NOMO-1 treated with DMSO at 0.1 percent for 48 hours (cell line): Measurements from ENCODE around the gene AFF2.
A peak's percentile ranks its signal among the peaks of the same experiment; 100 is the strongest.

Experiments
- DNase-seq: peaks from one replicate; lab custom pipeline; 2025; ENCODE audit not compliant: unreplicated experiment; lab: John Stamatoyannopoulos, UW

AFF2 gene

DNA sequence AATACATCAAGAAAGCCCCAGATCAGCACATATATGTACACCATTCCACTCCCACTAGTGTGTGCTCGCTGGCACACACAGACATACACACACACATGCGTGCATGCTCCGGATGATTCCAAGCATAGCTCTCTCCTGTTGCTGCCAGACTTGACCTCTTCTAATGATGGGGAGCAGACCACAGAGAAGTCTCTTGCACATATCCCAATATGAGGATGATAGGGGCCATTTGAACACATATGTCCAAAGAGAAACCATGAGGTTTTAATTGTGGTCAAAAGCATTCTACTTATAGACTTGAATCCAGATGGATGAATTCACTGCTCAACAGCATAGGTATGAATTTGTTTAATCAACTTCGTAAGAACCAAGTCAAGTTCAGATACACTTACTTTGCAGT, 214.9 kb downstream of the AFF2 start:
- DNase-seq, result no peak

DNA sequence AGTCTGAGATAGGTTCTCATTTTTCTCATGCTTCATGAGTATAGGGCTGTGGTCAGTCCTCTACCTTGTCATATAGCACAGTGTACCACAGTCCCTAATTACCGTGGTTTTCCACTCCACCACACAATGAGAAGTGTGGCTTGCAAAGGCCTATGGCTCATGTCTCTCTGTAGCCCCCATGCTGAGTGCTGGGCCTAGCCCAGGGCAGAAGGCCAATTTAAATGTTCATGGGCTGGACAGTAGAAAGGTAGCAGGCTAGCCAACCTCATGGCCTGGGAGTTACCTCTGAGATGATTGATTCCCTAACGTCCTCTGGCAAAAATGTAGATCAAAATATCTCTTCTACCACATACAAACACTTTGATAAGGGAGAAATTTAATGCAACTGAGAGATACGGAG, 222.5 kb downstream of the AFF2 start:
- DNase-seq, result no peak

DNA sequence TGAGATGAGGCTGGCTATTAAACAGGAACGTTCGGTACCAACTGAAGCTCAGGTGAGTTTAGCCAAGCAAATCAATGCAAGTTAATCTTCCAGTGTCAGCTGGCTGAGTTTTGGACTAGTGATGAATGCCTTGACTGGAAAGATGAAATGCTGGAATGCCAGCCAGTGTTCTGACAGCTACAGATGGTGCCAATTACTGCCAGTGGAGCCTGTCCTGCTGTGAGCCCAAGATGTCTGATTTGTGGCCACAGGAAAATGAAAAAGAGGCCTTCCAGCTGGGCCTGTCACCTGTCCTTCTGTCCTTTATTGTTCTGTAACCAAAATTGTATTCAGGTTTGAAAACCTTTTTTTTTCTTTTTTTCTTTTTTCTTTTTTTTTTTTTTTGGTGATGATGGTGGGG, 223.1 kb downstream of the AFF2 start:
- DNase-seq, result no peak

DNA sequence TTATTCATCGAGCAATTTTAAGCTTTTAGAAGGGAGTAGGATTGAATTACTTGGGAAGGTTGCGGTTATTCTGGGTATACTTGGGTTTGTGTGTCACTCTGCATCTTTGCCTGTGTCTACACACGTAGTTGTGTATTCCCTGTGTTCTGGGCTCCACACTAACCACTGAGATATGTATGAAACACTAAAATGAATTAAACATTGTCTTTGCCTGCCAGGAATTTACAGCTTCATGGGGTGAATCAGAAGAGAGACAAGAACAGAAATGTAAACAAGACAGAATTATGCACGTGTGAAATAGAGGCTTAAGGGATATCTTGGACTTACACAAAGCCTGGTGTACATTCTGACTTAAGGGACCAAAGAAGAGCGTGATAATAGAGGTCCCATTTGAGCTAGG, 228.5 kb downstream of the AFF2 start:
- DNase-seq, result no peak

DNA sequence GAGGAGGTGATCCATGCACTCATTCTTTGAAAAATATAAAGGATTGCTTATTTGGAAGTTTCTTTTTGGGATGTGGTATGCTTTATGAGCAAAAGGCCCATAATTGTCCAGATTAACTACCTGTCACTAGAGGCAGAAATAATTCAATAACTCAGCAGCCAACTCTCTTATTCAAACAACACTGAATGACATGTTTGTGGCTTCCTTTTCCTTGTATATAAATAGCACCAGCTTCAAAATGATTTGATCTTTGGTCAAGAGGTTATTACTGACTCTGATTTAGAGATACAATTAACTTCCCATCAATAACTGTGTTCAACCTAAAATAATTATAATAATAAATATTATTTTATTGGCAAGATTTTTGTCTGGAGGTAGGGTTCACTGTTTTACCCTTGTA, 232.3 kb downstream of the AFF2 start:
- no peak for DNase-seq

DNA sequence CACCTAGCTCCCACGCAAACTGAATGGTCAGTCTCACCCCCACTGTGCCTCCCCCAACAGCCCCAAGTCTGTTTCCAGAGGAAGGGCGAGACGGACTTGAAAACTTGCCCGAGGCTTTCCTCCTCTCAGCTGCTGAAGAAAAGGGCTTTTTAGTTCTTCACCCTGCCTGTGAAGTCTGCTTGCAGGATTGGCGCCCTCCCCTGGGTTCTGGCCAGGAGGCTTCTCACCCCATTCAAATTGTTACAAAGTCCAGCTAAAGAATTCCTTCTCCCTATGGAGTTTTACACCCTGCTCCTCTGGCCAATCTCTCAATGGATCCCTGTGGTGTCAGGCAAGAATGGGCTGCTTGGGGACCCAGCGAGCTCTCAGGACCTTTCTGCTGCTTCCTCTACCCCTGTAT, 241.0 kb downstream of the AFF2 start:
- DNase-seq, result no peak

DNA sequence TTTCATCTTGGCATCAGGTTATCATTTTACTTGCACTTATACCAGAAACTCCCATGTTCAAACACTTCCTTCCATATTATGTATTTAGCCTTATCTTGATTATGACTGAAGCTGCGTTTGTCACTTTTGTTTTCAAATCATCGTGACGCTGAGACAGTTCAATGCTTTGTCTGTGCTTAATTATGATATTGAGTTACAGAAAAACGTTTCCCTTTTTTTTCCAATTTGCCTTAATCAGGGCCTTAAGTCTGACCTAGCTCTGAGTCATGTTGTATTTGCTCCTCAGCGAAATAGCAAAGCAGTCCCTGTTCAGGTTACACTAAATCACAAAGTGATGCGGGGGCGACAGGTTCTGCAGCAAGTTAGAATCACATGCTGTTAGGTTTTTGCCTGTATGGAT, 254.7 kb downstream of the AFF2 start:
- DNase-seq, result no peak

DNA sequence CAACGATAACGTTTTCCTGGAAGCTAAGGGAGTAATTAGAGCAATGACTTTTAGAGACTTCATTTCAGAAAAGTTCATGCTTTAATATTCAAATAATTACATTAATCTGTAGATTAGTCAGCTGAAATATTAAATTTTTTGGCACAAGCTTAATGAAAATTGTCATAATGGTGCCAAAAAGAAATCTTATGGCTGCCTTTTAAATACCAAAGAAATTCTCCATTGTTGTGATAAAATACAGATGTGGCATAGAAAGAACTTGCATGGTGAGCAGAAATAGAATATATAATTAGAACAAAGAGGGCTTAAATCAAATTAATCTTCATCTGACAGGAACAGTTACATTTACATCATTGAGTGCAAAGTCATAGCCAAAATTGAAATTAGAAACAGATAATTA, 263.5 kb downstream of the AFF2 start:
- DNase-seq, result no peak

DNA sequence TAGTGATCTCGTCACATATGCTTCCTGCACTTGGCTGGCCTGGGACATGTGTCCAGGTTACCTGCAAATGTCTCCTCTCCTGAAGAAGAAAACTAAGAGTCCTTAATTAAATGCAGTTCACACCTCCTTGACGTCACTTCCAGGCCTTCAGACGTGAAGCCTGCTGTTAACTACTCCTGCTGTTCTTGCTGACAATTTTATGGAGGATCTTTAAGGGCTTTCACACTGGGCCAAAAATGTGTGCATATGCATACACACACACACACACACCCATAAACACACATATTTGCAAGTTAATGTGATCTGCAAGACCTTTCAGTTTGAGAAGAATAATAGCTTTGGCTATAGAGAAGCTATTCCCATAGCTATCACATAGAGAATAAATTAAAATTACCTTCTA, 267.9 kb downstream of the AFF2 start:
- DNase-seq, result no peak

DNA sequence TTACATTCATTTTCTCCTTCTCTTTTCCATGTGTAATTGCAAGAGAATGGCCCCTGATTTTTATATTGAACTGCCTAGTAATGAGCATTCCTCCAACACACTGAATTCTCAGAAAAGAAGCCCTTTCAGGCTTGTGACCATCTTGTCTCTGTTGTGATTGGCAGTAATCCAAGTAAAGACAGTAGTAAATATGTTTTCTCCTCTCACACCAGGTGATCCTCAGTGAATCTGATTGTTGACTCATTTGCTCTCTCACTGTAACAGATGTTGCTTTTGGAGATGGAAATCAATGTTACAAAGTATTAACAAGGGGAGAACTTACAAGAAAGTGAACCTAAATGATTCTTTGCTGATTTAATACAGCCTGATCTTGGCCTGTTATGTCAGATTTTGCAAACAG, 271.0 kb downstream of the AFF2 start:
- no peak for DNase-seq

DNA sequence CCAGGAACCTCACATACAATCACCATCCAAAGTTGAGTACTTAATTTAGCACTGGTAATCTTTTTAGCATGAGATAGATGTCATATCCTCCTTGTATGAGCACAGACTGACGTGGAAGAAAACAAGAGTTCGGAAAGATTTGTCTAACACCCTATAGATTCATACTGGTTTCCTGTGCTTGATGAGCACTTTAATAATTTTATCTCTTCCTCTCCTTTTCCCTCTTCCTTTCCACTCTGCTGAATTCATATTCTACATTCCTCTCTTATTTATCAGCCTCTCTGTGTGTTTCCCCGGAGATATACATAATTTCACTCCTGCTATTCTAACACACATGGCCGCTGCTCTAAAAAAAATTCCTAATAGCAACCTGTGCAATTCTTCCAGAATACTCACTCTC, 273.9 kb downstream of the AFF2 start:
- DNase-seq, result no peak

DNA sequence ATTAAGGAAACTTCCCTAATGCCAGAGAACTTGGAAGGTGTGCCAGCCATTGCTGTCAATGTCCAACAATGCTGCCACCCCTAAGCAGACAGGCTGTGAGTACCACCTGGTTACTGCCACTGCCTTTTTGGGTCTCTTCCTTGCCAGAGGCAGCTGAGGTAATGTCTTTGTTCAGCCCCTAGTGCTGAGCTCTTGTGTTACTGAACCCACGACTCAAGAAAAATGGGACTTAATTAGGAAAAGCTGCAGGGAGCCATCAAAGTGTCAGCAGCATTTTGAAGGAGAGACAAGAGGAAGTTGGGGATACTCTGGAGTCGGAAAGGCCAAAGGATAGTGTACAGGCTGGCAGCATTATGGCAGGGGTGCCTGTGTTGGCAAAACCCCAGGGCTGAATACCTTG, 283.7 kb downstream of the AFF2 start:
- DNase-seq, result no peak

DNA sequence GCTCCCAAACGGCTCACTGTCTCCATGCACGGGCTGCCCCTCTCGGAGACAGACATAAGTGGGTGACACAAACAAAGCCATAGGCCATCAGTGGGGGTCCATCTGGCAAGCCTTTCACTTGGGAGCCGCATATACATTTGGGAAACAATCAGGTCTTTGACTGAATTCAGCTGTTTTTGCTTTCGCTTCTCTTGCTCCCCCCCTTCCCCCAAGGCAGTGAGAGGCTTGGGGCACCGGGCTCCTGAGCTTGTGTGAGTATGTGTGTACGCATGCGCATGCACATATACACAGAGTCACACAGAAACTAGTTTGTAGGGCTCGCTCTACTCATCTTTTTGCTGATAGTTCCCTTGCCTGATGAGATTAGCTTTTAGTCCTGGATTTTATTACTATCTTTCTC, 284.4 kb downstream of the AFF2 start:
- DNase-seq, result no peak

DNA sequence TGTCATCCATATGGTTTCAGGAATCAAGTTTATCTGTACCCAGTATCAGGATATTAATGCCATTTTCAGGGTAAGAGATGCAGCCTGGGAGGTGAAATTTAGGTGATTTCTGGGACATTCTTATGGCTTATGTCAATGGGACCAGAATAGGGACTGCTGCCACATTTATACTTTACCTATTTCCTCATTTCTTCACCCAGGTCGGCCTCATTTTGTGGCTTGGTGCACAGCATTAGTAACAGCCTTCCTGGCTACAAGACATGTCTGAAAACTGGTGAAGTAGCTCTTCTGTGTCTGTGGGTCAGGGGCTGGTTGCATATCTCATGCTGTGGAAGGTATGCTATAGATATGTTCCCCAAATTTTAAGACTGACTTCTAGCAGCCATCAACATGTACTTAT, 284.8 kb downstream of the AFF2 start:
- DNase-seq, result no peak

DNA sequence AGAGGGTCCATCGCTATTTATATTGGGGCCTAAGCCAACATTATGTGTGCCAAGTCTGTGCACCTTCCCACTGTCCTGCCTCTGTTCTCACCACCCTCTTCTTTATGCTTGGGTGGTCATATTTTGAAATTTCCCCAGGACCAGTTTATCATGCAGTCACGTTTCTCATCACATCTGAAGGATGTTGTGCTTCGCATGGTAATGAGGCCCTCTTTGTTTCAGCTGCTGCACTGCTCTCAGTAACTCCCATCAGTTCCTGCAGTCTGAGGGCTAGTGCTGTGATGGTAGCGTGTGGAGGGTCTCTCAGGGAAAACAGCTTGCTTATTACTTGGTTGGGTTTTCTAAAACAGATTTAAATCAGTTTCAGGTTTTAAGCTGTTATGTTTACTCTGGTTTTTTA, 288.0 kb downstream of the AFF2 start:
- no peak for DNase-seq

DNA sequence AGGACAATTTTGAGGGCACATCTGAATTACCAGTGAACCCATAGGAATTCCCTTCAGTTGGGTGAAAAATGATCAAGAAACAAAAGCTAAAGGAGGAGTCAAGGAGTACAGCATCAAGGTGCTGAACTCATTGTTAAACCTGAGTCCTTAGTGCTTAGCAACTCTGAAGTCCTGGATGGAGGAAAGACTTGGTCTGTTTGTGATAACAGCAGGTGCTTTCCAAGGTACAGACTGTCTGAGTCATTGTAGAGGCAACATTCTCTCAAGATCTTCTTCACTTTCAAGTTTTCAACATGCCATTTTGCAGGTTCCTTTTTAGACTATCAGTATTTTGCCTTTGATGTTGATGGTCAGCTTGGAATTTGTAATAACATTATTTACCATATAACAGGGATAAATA, 293.9 kb downstream of the AFF2 start:
- no peak for DNase-seq

DNA sequence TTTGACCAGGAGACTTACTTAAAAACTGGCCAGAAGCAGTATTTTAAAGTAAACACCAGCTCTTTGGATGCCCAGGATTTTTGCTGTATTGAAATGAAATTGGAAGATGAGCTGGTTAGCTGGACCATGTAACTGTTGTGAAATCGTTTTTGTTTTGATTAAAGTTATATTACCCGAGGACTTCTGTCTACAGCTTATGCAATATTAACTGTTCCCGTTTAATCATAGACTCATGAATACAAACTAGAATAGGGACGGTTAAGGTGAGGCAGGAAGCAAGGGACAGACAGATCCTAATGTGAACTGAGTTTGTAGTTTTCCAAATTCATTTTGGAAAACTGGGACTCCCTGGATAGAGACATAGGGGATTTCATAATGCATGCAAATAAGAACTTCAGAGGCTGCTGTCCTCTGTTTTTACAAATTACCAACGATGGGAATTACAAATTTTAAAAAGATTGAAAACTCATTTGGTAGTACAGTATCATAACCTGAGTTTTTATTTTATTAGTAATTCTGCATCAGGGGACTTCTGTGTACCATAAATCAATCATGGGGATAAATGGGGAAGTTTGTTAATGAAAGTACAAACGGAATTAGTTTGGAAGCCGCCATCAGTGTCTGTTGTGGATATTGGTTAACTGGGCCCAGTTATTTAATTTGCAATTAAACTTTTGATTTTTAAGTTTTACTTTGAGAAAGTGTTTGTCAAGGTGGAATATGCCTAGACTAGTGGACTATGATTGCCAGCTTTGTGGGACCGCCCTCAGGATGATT, 304.4 kb downstream of the AFF2 start:
- peak; percentile 30 for DNase-seq

DNA sequence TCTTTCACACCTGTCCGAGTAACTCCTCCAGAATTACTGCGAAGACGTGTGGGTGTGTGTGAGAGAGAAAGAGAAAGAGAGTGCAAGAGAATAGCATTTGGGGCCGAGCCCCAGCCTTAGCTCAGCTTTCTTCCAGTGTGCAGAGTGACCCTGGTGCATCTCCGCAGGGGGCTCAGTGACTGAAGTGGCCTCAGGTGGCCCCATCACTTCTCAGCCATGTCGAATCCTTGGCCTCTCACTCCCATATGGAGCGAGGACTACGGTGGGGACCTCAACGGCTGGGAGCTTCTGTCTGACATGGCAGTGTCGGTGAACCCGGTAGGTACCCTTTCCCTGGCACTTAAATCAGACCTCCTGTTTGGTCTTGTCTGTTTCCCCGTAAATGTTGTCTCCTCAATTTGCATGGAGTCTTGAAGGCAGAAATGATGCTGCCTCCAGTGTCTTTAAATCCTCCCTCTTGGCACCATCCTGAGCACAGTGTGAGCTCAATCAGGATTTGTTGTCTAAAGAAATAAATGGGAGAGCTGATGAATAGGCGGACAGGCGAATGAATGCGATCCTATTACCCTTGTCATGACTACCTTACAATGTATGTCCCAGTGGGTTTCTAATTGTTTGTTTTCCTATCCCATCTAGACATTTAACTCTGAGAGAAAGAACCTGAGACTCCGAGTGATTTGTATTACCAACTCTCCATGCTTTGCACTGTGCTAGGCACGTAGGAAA, 305.9 kb downstream of the AFF2 start:
- DNase-seq, result no peak

DNA sequence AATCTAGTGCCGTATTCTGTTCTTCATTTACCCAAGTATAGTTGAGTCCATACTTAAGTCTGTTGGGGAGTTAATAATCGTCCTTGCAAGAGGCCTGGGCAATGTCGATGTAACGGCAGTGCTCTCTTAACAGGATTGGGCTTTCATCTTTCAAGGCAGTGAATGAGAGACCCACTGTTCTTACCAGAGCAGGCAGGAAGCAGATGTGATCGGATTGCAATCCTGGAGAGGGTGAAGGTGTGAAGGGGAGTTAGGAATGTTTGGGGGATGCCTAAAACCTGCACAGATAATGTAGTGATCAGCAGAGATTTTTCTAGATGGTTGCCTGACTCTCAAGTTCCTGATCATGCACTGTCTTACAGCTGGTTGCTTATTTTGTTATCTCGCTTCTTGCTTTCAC, 308.4 kb downstream of the AFF2 start:
- no peak for DNase-seq

DNA sequence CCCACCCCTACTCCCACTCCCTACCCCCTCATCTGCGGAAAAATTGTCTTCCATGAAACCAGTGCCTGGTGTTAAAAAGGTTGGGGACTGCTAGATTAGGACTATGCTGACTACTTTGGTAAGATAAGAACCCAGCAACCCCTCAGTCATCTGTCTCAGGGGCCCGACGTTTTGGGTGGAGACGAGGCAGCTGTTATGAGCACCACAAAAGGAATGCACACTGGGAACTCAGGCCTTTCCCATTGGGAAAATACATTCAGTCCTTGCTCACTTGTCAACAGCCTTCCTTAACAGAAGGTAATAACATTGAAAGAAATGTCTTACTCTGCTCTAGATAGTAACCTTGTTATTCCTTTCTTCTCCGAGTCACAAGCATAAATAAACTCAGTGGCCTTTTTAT, 310.8 kb downstream of the AFF2 start:
- DNase-seq, result no peak

DNA sequence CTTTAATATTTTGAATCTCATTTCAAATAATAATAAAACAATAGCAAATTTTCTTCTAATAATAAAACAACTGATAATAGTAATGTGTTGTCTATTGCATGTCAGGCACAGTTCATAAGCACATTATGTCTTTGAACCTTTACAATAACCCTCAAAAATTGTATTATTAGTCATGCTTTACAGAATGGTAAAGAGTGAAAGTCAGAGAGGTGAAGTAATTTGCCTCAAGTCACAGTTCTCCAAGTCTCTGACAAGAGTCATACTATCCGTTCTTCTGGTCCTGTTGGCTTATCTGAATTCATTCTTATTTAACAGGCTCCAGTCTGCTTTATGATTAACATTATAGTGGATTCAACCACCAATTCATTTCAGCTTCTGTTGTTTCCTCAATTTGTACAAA, 313.0 kb downstream of the AFF2 start:
- DNase-seq, result no peak

DNA sequence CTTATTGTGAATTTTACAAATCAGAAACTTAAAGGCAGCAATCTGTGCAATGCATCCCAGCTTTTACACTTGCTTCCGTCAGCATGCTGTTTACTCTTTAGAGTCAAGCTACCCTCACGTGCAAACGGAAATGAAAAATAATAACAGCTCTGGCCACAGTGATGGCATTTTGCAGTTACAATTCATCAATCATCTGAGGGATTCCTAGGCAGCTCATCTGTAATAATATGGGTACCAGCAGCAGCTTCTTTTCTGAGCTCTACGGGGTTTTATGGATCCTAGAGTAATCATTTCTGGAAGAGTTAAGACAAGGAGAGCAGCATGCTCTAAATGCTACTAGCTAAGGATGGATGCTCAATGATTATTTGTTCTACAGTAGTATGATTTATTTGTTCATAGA, 313.6 kb downstream of the AFF2 start:
- DNase-seq, result no peak
